ENCODE results near the gene DAND5. TPM values are rescaled to one million over a fixed set of nuclear protein-coding genes. Genes with fewer than 3 reads are reported as not detected.
"Not testable (repeated sequence)": the region's sequence is repeated elsewhere in the genome, so short reads cannot be mapped to it uniquely, and the experiment has no call there.

Gene DAND5
- total and polyA plus RNA-seq, 4 donors, result 0.01 to 0.25 (median 0.17) TPM

DNA sequence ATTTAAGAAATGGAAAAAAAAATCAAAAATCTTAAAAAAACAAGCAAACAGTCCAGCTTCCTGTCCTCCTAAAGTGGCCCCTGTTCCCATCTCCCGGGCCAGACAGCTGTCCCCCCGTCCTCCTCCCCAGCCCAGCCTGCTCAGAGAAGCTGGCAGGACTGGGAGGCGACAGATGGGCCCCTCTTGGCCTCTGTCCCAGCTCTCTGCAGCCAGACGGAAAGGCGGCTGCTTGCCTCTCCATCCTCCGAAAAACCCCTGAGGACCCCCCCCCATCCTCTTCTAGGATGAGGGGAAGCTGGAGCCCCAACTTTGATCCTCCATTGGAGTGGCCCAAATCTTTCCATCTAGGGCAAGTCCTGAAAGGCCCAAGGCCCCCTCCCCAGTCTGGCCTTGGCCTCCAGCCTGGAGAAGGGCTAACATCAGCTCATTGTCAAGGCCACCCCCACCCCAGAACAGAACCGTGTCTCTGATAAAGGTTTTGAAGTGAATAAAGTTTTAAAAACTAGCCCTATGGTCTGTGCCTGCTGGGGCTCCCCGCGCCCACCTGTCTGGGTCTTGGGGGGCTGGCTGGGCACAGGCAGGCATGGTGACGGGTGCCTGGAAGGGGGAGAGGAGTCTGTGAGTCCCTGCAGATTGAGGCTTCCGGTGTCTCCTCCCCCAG, 16.1 kb upstream of the DAND5 start:
- no peak for ATAC-seq (ENCODE audit: insufficient read depth, low FRiP score)
- peaks cover 0 to 40% (median 11%) of the 10 kb centered on the region in 5 donors for H3K4me1 ChIP-seq (ENCODE audit: control insufficient read depth in 5 of 5, insufficient read depth in 5 of 5, low read length in 5 of 5)
- no peak overlapping the region for H3K9ac ChIP-seq (ENCODE audit: insufficient read depth in 1 of 2, low read length in 2 of 2)
- no peaks in the 10 kb centered on the region for H3K9me3 ChIP-seq (ENCODE audit: control insufficient read depth in 4 of 4, insufficient read depth in 3 of 4, low read length in 3 of 4)
- H3K27ac ChIP-seq (ENCODE audit: low read depth in 1 of 2, low read length in 1 of 2), result peak overlapping the region; percentile 52 to 79
- peaks cover 10 to 45% (median 27%) of the 10 kb centered on the region in 4 donors for H3K36me3 ChIP-seq (ENCODE audit: control insufficient read depth in 4 of 4, insufficient read depth in 4 of 4, low read length in 4 of 4)
- H3K27me3 ChIP-seq (ENCODE audit: control insufficient read depth in 3 of 3, insufficient read depth in 3 of 3, low read length in 2 of 3), result no peaks in the 10 kb centered on the region
- WGBS, 2 donors, result 51 to 53% methylated on average over 11 of the region's 11 CpGs
- H3K4me3 ChIP-seq, result no peak overlapping the region
- DNase-seq, result peak; percentile 90 to 94 (median 93)
- TF ChIP-seq, protein P1, sequence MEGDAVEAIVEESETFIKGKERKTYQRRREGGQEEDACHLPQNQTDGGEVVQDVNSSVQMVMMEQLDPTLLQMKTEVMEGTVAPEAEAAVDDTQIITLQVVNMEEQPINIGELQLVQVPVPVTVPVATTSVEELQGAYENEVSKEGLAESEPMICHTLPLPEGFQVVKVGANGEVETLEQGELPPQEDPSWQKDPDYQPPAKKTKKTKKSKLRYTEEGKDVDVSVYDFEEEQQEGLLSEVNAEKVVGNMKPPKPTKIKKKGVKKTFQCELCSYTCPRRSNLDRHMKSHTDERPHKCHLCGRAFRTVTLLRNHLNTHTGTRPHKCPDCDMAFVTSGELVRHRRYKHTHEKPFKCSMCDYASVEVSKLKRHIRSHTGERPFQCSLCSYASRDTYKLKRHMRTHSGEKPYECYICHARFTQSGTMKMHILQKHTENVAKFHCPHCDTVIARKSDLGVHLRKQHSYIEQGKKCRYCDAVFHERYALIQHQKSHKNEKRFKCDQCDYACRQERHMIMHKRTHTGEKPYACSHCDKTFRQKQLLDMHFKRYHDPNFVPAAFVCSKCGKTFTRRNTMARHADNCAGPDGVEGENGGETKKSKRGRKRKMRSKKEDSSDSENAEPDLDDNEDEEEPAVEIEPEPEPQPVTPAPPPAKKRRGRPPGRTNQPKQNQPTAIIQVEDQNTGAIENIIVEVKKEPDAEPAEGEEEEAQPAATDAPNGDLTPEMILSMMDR (IDR thresholded peaks at IDR 0.05; ENCODE audit: control extremely low read depth, extremely low read depth), result no peak

- DNase-seq, result peak in 1 of 3 donors; percentile 38
- no peaks in the 10 kb centered on the region for H3K9me3 ChIP-seq (ENCODE audit: control insufficient read depth in 4 of 4, insufficient read depth in 3 of 4, low read length in 3 of 4)
- H3K36me3 ChIP-seq (ENCODE audit: control insufficient read depth in 4 of 4, insufficient read depth in 4 of 4, low read length in 4 of 4), result peaks cover 3 to 38% (median 21%) of the 10 kb centered on the region in 4 donors
- TF ChIP-seq, protein P1 (IDR thresholded peaks at IDR 0.05; ENCODE audit: control extremely low read depth, extremely low read depth), result no peak
- no peak for ATAC-seq (ENCODE audit: insufficient read depth, low FRiP score)
- H3K27ac ChIP-seq (ENCODE audit: low read depth in 1 of 2, low read length in 1 of 2), result peak overlapping the region in 1 of 2 donors; percentile 79
- H3K4me3 ChIP-seq, result no peak overlapping the region
- no peaks in the 10 kb centered on the region for H3K27me3 ChIP-seq (ENCODE audit: control insufficient read depth in 3 of 3, insufficient read depth in 3 of 3, low read length in 2 of 3)
- H3K4me1 ChIP-seq (ENCODE audit: control insufficient read depth in 5 of 5, insufficient read depth in 5 of 5, low read length in 5 of 5), result peaks cover 0 to 40% (median 11%) of the 10 kb centered on the region in 5 donors
- WGBS, 2 donors, result 61 to 65% methylated on average over 12 of the region's 12 CpGs
- H3K9ac ChIP-seq (ENCODE audit: insufficient read depth in 1 of 2, low read length in 2 of 2), result no peak overlapping the region
Measured at GRCh38 chr19:12953799-12954611, 15.4 kb upstream of the DAND5 start.

DNA sequence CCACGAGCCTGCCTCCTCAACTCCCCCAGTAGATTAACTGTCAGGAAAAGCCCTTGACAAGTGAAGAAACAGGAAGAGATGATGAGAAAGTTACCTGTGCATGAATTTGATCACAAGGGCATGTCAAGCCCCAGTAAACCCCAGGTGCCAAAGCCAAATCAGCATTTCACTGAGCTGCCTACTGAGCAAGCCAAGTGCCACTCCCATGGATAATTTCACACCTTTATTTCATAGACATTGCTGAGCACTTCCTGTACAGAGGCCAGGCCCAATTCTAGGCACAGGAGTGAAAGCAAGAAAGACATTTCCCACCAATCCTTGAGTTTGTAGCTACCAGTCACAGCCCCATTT, 14.8 kb upstream of the DAND5 start:
- Histone ChIP-seq H3K4me3 (no peak overlapping the region), H3K36me3 (ENCODE audit: control insufficient read depth in 4 of 4, insufficient read depth in 4 of 4, low read length in 4 of 4) (peaks cover 0 to 32% (median 17%) of the 10 kb centered on the region in 4 donors), H3K9ac (ENCODE audit: insufficient read depth in 1 of 2, low read length in 2 of 2) (no peak overlapping the region), H3K27ac (ENCODE audit: low read depth in 1 of 2, low read length in 1 of 2) (no peak overlapping the region), H3K27me3 (ENCODE audit: control insufficient read depth in 3 of 3, insufficient read depth in 3 of 3, low read length in 2 of 3) (no peaks in the 10 kb centered on the region), H3K4me1 (ENCODE audit: control insufficient read depth in 5 of 5, insufficient read depth in 5 of 5, low read length in 5 of 5) (peaks cover 0 to 40% (median 11%) of the 10 kb centered on the region in 5 donors), H3K9me3 (ENCODE audit: control insufficient read depth in 4 of 4, insufficient read depth in 3 of 4, low read length in 3 of 4) (no peaks in the 10 kb centered on the region)
- ATAC-seq (ENCODE audit: insufficient read depth, low FRiP score), result no peak
- DNase-seq, result no peak
- TF ChIP-seq, protein P1 (IDR thresholded peaks at IDR 0.05; ENCODE audit: control extremely low read depth, extremely low read depth), result no peak
- WGBS, 2 donors, result 26 to 44% methylated on average over 1 of the region's 1 CpG

GRCh38 chr19:12955575-12955974, 13.8 kb upstream of the DAND5 start:
- peak overlapping the region in 1 of 2 donors; percentile 2 for H3K27ac ChIP-seq (ENCODE audit: low read depth in 1 of 2, low read length in 1 of 2)
- peaks cover 0 to 40% (median 11%) of the 10 kb centered on the region in 5 donors for H3K4me1 ChIP-seq (ENCODE audit: control insufficient read depth in 5 of 5, insufficient read depth in 5 of 5, low read length in 5 of 5)
- not testable (repeated sequence) for DNase-seq; H3K27me3 ChIP-seq (ENCODE audit: control insufficient read depth in 3 of 3, insufficient read depth in 3 of 3, low read length in 2 of 3); H3K9ac ChIP-seq (ENCODE audit: insufficient read depth in 1 of 2, low read length in 2 of 2); H3K9me3 ChIP-seq (ENCODE audit: control insufficient read depth in 4 of 4, insufficient read depth in 3 of 4, low read length in 3 of 4); H3K4me3 ChIP-seq; ATAC-seq (ENCODE audit: insufficient read depth, low FRiP score)
- H3K36me3 ChIP-seq (ENCODE audit: control insufficient read depth in 4 of 4, insufficient read depth in 4 of 4, low read length in 4 of 4), result peaks cover 0 to 24% (median 14%) of the 10 kb centered on the region in 4 donors
- 88 to 90% methylated on average over 9 of the region's 9 CpGs for WGBS, 2 donors
